CD4-positive, CD25-positive, alpha-beta regulatory T cell (primary cell): ENCODE data around the gene PSMA5. TPM values are rescaled to one million over a fixed set of nuclear protein-coding genes. Genes with fewer than 3 reads are reported as not detected.

Source experiments
- ATAC-seq, 2 donors: fragments of 150-1000 bp; cut with Tn5 transposase; one replicate each; pipeline ENCODE4 v1.10.0; 2021; ENCODE audit warnings: low read depth in 2 of 2, moderate number of reproducible peaks in 2 of 2, moderate library complexity in 1 of 2
- DNase-seq, 3 donors: peaks; one replicate each; pipeline versions ENCODE4 v3.0.0 to v3.0.0-alpha.2; 2012 to 2022; ENCODE audit warnings: mixed read lengths in 1 of 3
- H3K27ac ChIP-seq: one replicate; pipeline ENCODE4 v1.7.0; 2013; ENCODE audit warnings: mild to moderate bottlenecking, low read length; ENCODE audit not compliant: insufficient read depth, poor library complexity, severe bottlenecking
- H3K27me3 ChIP-seq: one replicate; pipeline ENCODE4 v1.7.0; 2013; ENCODE audit warnings: low read length; ENCODE audit not compliant: control insufficient read depth, insufficient read depth
- H3K36me3 ChIP-seq: one replicate; pipeline ENCODE4 v1.7.0; 2013; ENCODE audit warnings: mild to moderate bottlenecking, low read length, moderate library complexity; ENCODE audit not compliant: control insufficient read depth, insufficient read depth
- H3K4me1 ChIP-seq: 2 replicates; pipeline ENCODE4 v1.7.0; 2013; ENCODE audit warnings: mild to moderate bottlenecking, low read length; ENCODE audit not compliant: insufficient read depth, control insufficient read depth, poor library complexity, severe bottlenecking
- H3K4me3 ChIP-seq: one replicate; pipeline ENCODE4 v1.7.0; 2013; ENCODE audit warnings: low read depth, mild to moderate bottlenecking, low read length, moderate library complexity
- H3K9me3 ChIP-seq, 2 experiments: 1 replicate in 1 of 2; 2 replicates in 1 of 2; pipeline ENCODE4 v1.7.0; 2013; ENCODE audit warnings: low read length in 2 of 2, mild to moderate bottlenecking in 1 of 2, moderate library complexity in 1 of 2; ENCODE audit not compliant: control insufficient read depth in 2 of 2
- H3K27ac Mint-ChIP-seq, 3 donors: one replicate each; pipeline ENCODE4 v1.8.0; 2020 to 2022; ENCODE audit warnings: mild to moderate bottlenecking in 3 of 3, mixed read lengths in 3 of 3, moderate library complexity in 2 of 3
- H3K27me3 Mint-ChIP-seq: one replicate; pipeline ENCODE4 v1.8.0; 2022; ENCODE audit warnings: mild to moderate bottlenecking, mixed read lengths
- H3K36me3 Mint-ChIP-seq: one replicate; pipeline ENCODE4 v1.8.0; 2020; ENCODE audit warnings: mixed read lengths
- H3K4me1 Mint-ChIP-seq, 4 donors: one replicate each; pipeline ENCODE4 v1.8.0; 2020 to 2022; ENCODE audit warnings: mixed read lengths in 4 of 4, mild to moderate bottlenecking in 1 of 4
- H3K4me3 Mint-ChIP-seq, 4 donors: one replicate each; pipeline ENCODE4 v1.8.0; 2020 to 2022; ENCODE audit warnings: mild to moderate bottlenecking in 4 of 4, mixed read lengths in 4 of 4, moderate library complexity in 3 of 4
- H3K9me3 Mint-ChIP-seq, 7 donors: one replicate each; pipeline ENCODE4 v1.8.0; 2020 to 2022; ENCODE audit warnings: mixed read lengths in 7 of 7, mild to moderate bottlenecking in 3 of 7, moderate library complexity in 2 of 7
- polyA plus RNA-seq, 4 donors: library from polyadenylated mRNA; unstranded; fragments of 300-500 nt; fragmentation: Illumina TruSeq; gene quantifications; one replicate each; pipeline ENCODE4 v1.2.3, GENCODE V29; 2021
- total RNA-seq: library from RNA; stranded (reverse); gene quantifications from one replicate; pipeline ENCODE4 v1.2.3, GENCODE V29; 2022

Gene PSMA5
- total and polyA plus RNA-seq, 5 donors from 2014 or later = 61.5 to 207 (median 144) TPM

DNA sequence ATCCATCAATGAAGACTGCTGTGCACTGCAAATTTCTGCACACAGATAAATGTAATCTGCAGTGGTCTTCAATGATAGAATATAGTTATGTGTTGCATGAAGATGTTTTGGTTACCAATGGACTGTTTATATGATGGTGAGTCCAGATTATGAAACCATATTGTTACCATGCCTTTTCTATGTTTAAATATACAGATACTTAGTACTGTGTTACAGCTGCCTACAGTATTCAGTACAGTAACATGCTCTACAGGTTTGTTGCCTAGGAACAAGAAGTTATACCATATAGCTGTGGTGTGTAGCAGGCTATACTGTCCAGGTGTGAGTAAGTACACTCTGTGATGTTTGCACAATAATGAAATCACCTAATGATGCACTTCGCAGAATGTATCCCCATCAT is 69.3 kb downstream of the PSMA5 start:
- H3K4me1 Mint-ChIP-seq = no peaks in the 10 kb centered on the region
- H3K4me3 Mint-ChIP-seq = no peak overlapping the region
- no peaks in the 10 kb centered on the region for H3K9me3 ChIP-seq
- H3K27ac ChIP-seq = no peak overlapping the region
- peaks cover 67% of the 10 kb centered on the region for H3K27me3 Mint-ChIP-seq
- peaks cover 12% of the 10 kb centered on the region for H3K27me3 ChIP-seq
- no peak overlapping the region for H3K27ac Mint-ChIP-seq
- no peak for DNase-seq
- ATAC-seq = no peak
- no peak overlapping the region for H3K4me3 ChIP-seq
- H3K36me3 Mint-ChIP-seq = no peaks in the 10 kb centered on the region
- no peaks in the 10 kb centered on the region for H3K9me3 Mint-ChIP-seq
- no peaks in the 10 kb centered on the region for H3K4me1 ChIP-seq
- no peaks in the 10 kb centered on the region for H3K36me3 ChIP-seq

GRCh38 chr1:109356505-109356904 is 69.7 kb downstream of the PSMA5 start:
- H3K36me3 Mint-ChIP-seq = no peaks in the 10 kb centered on the region
- DNase-seq = no peak
- H3K4me1 ChIP-seq = no peaks in the 10 kb centered on the region
- H3K27ac Mint-ChIP-seq = no peak overlapping the region
- no peak overlapping the region for H3K4me3 Mint-ChIP-seq
- no peak for ATAC-seq
- H3K27me3 Mint-ChIP-seq = peaks cover 67% of the 10 kb centered on the region
- H3K27ac ChIP-seq = no peak overlapping the region
- H3K4me1 Mint-ChIP-seq = no peaks in the 10 kb centered on the region
- no peaks in the 10 kb centered on the region for H3K36me3 ChIP-seq
- peaks cover 9% of the 10 kb centered on the region for H3K27me3 ChIP-seq
- H3K4me3 ChIP-seq = no peak overlapping the region
- no peaks in the 10 kb centered on the region for H3K9me3 ChIP-seq
- H3K9me3 Mint-ChIP-seq = no peaks in the 10 kb centered on the region

- Histone ChIP-seq H3K4me1 (no peaks in the 10 kb centered on the region), H3K36me3 (no peaks in the 10 kb centered on the region), H3K27ac (no peak overlapping the region), H3K27me3 (peaks cover 4% of the 10 kb centered on the region), H3K4me3 (no peak overlapping the region), H3K9me3 (no peaks in the 10 kb centered on the region)
- no peaks in the 10 kb centered on the region for H3K4me1 Mint-ChIP-seq
- ATAC-seq (no peak), DNase-seq (no peak)
- H3K27me3 Mint-ChIP-seq = peaks cover 61% of the 10 kb centered on the region
- H3K9me3 Mint-ChIP-seq = no peaks in the 10 kb centered on the region
- no peak overlapping the region for H3K27ac Mint-ChIP-seq
- H3K4me3 Mint-ChIP-seq = no peak overlapping the region
- H3K36me3 Mint-ChIP-seq = no peaks in the 10 kb centered on the region
Measured at GRCh38 chr1:109354929-109355328, 71.3 kb downstream of the PSMA5 start.

DNA sequence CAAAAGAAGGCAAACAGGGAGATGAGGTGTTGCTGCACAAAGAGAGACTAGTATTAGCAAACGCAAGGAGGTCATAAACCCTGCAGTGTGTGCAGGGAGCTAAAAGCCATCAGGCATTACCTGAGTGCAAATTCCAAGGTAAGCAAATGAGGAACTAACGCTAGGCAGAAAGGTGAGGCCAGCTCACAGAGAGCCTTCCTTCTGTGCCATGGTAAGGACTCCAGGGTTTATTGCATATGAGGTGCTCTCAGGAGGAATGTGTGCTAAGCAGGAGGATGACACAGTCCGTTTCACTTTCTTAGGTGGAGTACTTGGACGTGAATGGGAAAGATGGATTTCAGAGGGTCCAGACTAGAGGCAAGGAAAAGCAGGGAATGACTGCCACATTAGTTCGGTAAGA is 74.8 kb downstream of the PSMA5 start:
- Mint-ChIP-seq H3K27me3 (peaks cover 37% of the 10 kb centered on the region), H3K4me3 (no peak overlapping the region), H3K9me3 (no peaks in the 10 kb centered on the region), H3K4me1 (no peaks in the 10 kb centered on the region), H3K36me3 (no peaks in the 10 kb centered on the region), H3K27ac (no peak overlapping the region)
- DNase-seq (no peak), ATAC-seq (no peak)
- Histone ChIP-seq H3K27ac (no peak overlapping the region), H3K4me1 (no peaks in the 10 kb centered on the region), H3K4me3 (no peak overlapping the region), H3K9me3 (no peaks in the 10 kb centered on the region), H3K27me3 (peaks cover 4% of the 10 kb centered on the region), H3K36me3 (no peaks in the 10 kb centered on the region)

GRCh38 chr1:109350655-109351054 is 75.6 kb downstream of the PSMA5 start:
- no peaks in the 10 kb centered on the region for H3K4me1 Mint-ChIP-seq
- no peaks in the 10 kb centered on the region for H3K4me1 ChIP-seq
- H3K36me3 ChIP-seq = no peaks in the 10 kb centered on the region
- ATAC-seq (no peak), DNase-seq (no peak)
- no peak overlapping the region for H3K27ac ChIP-seq
- no peak overlapping the region for H3K27ac Mint-ChIP-seq
- no peaks in the 10 kb centered on the region for H3K9me3 ChIP-seq
- no peak overlapping the region for H3K4me3 Mint-ChIP-seq
- no peaks in the 10 kb centered on the region for H3K9me3 Mint-ChIP-seq
- H3K36me3 Mint-ChIP-seq = no peaks in the 10 kb centered on the region
- peaks cover 4% of the 10 kb centered on the region for H3K27me3 ChIP-seq
- H3K27me3 Mint-ChIP-seq = peaks cover 33% of the 10 kb centered on the region
- H3K4me3 ChIP-seq = no peak overlapping the region

- H3K4me1 ChIP-seq = no peaks in the 10 kb centered on the region
- H3K9me3 ChIP-seq = no peaks in the 10 kb centered on the region
- peaks cover 4% of the 10 kb centered on the region for H3K27me3 ChIP-seq
- H3K27ac ChIP-seq = no peak overlapping the region
- Mint-ChIP-seq H3K9me3 (no peaks in the 10 kb centered on the region), H3K36me3 (no peaks in the 10 kb centered on the region), H3K4me1 (no peaks in the 10 kb centered on the region), H3K27ac (no peak overlapping the region), H3K27me3 (peaks cover 38% of the 10 kb centered on the region), H3K4me3 (no peak overlapping the region)
- ATAC-seq (no peak), DNase-seq (no peak)
- H3K4me3 ChIP-seq = no peak overlapping the region
- H3K36me3 ChIP-seq = no peaks in the 10 kb centered on the region
Measured at GRCh38 chr1:109350182-109350581, 76.1 kb downstream of the PSMA5 start.

Other genes starting within 250 kb of the PSMA5 start
- 117 TPM for gene SARS1, start 212.5 kb downstream of the PSMA5 start, total RNA-seq
- gene SARS1, start 212.5 kb downstream of the PSMA5 start, polyA plus RNA-seq = 100 to 1,000 TPM; 156 to 173 (median 170) TPM
- gene CELSR2, start 176.9 kb downstream of the PSMA5 start, total RNA-seq = 2.5 TPM
- under 1 TPM; 0.02 to 0.24 (median 0.11) TPM for gene CELSR2, start 176.9 kb downstream of the PSMA5 start, polyA plus RNA-seq
- gene PSRC1, start 143.3 kb downstream of the PSMA5 start, total RNA-seq = 0.74 TPM
- 1 to 10 TPM in 1 of 4 donors, under 1 TPM in 3; 0.14 to 1.0 (median 0.38) TPM for gene PSRC1, start 143.3 kb downstream of the PSMA5 start, polyA plus RNA-seq
- not detected for gene MYBPHL, start 119.4 kb downstream of the PSMA5 start, total RNA-seq
- gene MYBPHL, start 119.4 kb downstream of the PSMA5 start, polyA plus RNA-seq = not detected
- gene SORT1, start 28.5 kb downstream of the PSMA5 start, total RNA-seq = 0.86 TPM
- not detected for gene SORT1, start 28.5 kb downstream of the PSMA5 start, polyA plus RNA-seq
- not detected for gene SYPL2, start 40.1 kb upstream of the PSMA5 start, total RNA-seq
- gene SYPL2, start 40.1 kb upstream of the PSMA5 start, polyA plus RNA-seq = not detected
- 13.2 TPM for gene ATXN7L2, start 57.5 kb upstream of the PSMA5 start, total RNA-seq
- 1 to 10 TPM; 4.7 to 8.0 (median 5.6) TPM for gene ATXN7L2, start 57.5 kb upstream of the PSMA5 start, polyA plus RNA-seq
- gene CYB561D1, start 67.6 kb upstream of the PSMA5 start, total RNA-seq = 30.7 TPM
- gene CYB561D1, start 67.6 kb upstream of the PSMA5 start, polyA plus RNA-seq = 10 to 100 TPM; 11.5 to 22.7 (median 18.7) TPM
- gene AMIGO1, start 83.3 kb upstream of the PSMA5 start, total RNA-seq = 6.6 TPM
- 10 to 100 TPM in 3 of 4 donors, 1 to 10 TPM in 1; 5.2 to 17.1 (median 11.8) TPM for gene AMIGO1, start 83.3 kb upstream of the PSMA5 start, polyA plus RNA-seq
- 0.20 TPM for gene GPR61, start 113.4 kb upstream of the PSMA5 start, total RNA-seq
- gene GPR61, start 113.4 kb upstream of the PSMA5 start, polyA plus RNA-seq = under 1 TPM in 2 of 4 donors, not detected in 2; 0.43 TPM
- 7.4 TPM for gene GNAI3, start 122.2 kb upstream of the PSMA5 start, total RNA-seq
- 10 to 100 TPM in 2 of 4 donors, 1 to 10 TPM in 2; 9.4 to 10.3 (median 9.9) TPM for gene GNAI3, start 122.2 kb upstream of the PSMA5 start, polyA plus RNA-seq
- gene GNAT2, start 193.2 kb upstream of the PSMA5 start, total RNA-seq = not detected
- gene GNAT2, start 193.2 kb upstream of the PSMA5 start, polyA plus RNA-seq = under 1 TPM in 1 of 4 donors, not detected in 3; 0.40 TPM
- 203 TPM for gene AMPD2, start 193.4 kb upstream of the PSMA5 start, total RNA-seq
- 10 to 100 TPM; 23.3 to 30.9 (median 26.7) TPM for gene AMPD2, start 193.4 kb upstream of the PSMA5 start, polyA plus RNA-seq
- gene GSTM4, start 229.7 kb upstream of the PSMA5 start, total RNA-seq = 14.4 TPM
- gene GSTM4, start 229.7 kb upstream of the PSMA5 start, polyA plus RNA-seq = 10 to 100 TPM in 3 of 4 donors, 1 to 10 TPM in 1; 2.2 to 31.4 (median 17.6) TPM
- 36.2 TPM for gene GSTM2, start 241.6 kb upstream of the PSMA5 start, total RNA-seq
- gene GSTM2, start 241.6 kb upstream of the PSMA5 start, polyA plus RNA-seq = 10 to 100 TPM in 2 of 4 donors, 1 to 10 TPM in 2; 8.0 to 11.9 (median 10.4) TPM